K562 treated with DMSO at 1 percent for 24 hours (cell line): Measurements from ENCODE around the gene SEMA4A. TPM values are rescaled to one million over a fixed set of nuclear protein-coding genes. Genes with fewer than 3 reads are reported as not detected.

Experiments used
- total RNA-seq: library from RNA; unstranded; fragments of 300-600 nt; gene quantifications from 2 replicates; pipeline ENCODE4 v1.2.3, GENCODE V29; 2022; ENCODE audit warnings: low read depth; ENCODE audit not compliant: insufficient read depth

Gene SEMA4A
- total RNA-seq = 0.74 and 0.78 TPM in 2 replicates

DNA sequence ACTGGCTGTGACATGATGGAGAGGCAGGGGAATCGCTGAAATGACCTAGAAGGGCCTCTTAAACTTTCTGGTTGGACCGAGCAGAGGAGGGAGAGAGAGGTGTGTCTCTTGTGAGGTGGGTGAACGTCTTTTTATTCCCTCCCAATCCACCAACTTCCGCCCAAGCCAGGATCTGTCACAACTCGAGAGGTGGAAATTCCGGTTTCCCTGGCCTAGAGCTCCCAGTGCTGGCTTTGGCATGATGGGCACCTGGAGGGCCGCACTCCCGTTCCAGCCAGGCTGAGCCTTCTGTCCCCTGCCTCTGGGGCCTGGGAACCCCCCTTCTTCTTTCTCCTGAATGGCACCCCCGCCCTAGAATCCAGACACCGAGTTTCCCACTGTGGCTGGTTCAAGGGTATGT, at the start of gene SEMA4A:
Gene SEMA4A, plus strand, starts transcription at position 224 of the 400 bp plus-strand sequence. CDS start 994 bp downstream, outside the sequence.

DNA sequence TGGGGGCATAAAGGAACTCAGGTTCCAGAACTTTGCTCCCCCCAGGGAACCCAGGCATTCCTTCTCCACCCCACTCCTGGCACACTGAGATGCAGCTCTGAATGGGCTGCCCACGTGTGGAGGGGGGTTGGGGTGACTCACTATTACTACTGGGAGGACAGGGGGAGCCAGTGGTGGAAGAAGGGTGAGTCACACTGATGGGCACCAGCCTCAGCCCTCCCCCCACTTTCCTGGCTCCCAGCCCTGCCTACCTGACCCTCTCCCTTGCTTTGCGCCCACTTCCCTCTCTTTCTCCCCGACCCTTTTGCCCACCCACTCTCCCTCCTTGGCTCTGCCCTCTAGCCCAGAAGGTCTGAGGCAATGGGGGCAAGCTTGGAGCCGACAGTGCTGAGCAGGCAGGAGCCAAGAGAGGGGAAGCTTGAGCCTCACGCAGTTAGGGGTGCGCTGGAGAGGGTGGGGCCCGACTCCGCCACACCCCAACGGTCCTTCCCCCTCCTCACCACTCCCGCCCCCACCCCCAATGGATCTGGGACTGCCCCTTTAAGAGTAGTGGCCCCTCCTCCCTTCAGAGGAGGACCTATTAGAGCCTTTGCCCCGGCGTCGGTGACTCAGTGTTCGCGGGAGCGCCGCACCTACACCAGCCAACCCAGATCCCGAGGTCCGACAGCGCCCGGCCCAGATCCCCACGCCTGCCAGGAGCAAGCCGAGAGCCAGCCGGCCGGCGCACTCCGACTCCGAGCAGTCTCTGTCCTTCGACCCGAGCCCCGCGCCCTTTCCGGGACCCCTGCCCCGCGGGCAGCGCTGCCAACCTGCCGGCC, 39.1 kb upstream of the SEMA4A start, which contains the start of gene LMNA:
Gene LMNA, plus strand, starts transcription at position 611 of the 818 bp plus-strand sequence. CDS start 208 bp downstream, outside the sequence.

DNA sequence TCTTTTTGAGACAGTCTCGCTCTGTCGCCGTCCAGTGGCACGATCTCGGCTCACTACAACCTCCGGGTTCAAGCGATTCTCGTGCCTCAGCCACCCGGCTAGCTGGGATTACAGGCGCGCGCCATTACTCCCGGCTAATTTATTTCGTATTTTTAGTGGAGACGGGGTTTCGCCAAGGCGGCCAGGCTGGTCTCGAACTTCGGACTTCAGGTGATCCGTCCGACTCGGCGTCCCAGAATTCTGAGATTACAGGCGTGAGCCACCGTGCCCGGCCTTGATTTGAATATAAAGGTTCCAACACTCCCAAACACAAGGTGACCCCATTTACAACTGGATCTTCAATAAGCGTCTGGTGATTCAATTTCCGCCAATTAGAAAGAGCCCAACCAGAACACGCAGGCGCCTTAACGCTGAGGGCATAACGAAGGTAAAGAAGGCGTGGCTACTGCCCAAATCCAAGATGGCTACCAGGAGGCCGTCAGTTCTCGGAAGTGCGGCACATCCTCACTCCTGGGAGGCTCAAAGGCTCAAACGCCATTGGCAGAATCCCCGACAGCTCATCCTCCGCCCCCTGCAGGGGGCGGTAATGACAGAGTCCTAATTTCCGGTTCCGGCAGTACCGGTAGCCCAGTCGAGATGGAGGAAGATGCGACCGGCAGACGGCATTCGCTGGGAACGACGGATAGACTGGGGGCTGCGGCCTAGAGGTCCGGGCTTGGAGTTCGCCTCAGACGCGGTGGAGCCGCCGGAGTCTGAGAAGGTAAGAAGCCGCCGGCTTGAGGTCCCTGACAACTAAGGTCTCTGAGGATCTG, 40.3 kb downstream of the SEMA4A start, which contains the start of gene SLC25A44:
Gene SLC25A44, plus strand, starts transcription at position 617 of the 812 bp plus-strand sequence. CDS start 5,744 bp downstream, outside the sequence.

DNA sequence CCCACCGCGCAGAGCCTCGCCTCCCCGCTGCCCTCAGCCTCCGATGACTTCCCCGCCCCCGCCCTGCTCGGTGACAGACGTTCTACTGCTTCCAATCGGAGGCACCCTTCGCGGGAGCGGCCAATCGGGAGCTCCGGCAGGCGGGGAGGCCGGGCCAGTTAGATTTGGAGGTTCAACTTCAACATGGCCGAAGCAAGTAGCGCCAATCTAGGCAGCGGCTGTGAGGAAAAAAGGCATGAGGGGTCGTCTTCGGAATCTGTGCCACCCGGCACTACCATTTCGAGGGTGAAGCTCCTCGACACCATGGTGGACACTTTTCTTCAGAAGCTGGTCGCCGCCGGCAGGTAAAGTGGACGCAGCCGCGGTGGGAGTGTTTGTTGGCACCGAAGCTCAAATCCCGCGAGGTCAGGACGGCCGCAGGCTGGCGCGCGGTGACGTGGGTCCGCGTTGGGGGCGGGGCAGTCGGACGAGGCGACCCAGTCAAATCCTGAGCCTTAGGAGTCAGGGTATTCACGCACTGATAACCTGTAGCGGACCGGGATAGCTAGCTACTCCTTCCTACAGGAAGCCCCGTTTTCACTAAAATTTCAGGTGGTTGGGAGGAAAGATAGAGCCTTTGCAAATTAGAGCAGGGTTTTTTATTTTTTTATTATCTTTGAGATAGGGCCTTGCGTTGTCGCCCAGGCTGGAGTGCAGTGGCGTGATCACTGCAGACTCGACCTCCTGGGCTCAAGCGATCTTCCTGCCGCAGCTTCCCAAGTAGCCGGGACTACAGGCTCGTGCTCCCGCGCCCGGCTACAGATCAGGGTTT, 59.7 kb downstream of the SEMA4A start, which contains the start of gene PMF1:
Gene PMF1, plus strand, starts transcription at position 175 of the 811 bp plus-strand sequence. Its CDS starts 9 bp downstream, at position 184.

Other genes with a start within 250 kb of the SEMA4A start
- 33.2 and 33.3 TPM in 2 replicates for gene RIT1, start 242.2 kb upstream of the SEMA4A start, total RNA-seq
- 37.5 and 48.6 TPM in 2 replicates for gene KHDC4, start 219.2 kb upstream of the SEMA4A start, total RNA-seq
- not detected in 2 replicates for gene RXFP4, start 211.9 kb upstream of the SEMA4A start, total RNA-seq
- gene ARHGEF2, start 175.0 kb upstream of the SEMA4A start, total RNA-seq = 195 and 229 TPM in 2 replicates
- 297 and 307 TPM in 2 replicates for gene SSR2, start 132.6 kb upstream of the SEMA4A start, total RNA-seq
- gene UBQLN4, start 99.8 kb upstream of the SEMA4A start, total RNA-seq = 50.3 and 55.1 TPM in 2 replicates
- 99.4 and 118 TPM in 2 replicates for gene LAMTOR2, start 98.8 kb upstream of the SEMA4A start, total RNA-seq
- 1.3 TPM in 1 of 2 replicates, not detected in the other for gene RAB25, start 92.4 kb upstream of the SEMA4A start, total RNA-seq
- 2.8 and 5.1 TPM in 2 replicates for gene MEX3A, start 71.1 kb upstream of the SEMA4A start, total RNA-seq
- gene LMNA, start 38.9 kb upstream of the SEMA4A start, total RNA-seq = 358 and 396 TPM in 2 replicates
- gene SLC25A44, start 40.5 kb downstream of the SEMA4A start, total RNA-seq = 13.2 and 26.6 TPM in 2 replicates
- 103 and 109 TPM in 2 replicates for gene PMF1, start 59.4 kb downstream of the SEMA4A start, total RNA-seq
- 1.1 TPM in 1 of 2 replicates, not detected in the other for gene BGLAP, start 88.6 kb downstream of the SEMA4A start, total RNA-seq
- gene PAQR6, start 94.5 kb downstream of the SEMA4A start, total RNA-seq = 3.2 and 4.4 TPM in 2 replicates
- gene SMG5, start 129.2 kb downstream of the SEMA4A start, total RNA-seq = 63.6 and 66.7 TPM in 2 replicates
- gene TMEM79, start 130.7 kb downstream of the SEMA4A start, total RNA-seq = 6.7 and 8.4 TPM in 2 replicates
- gene GLMP, start 142.1 kb downstream of the SEMA4A start, total RNA-seq = 33.6 and 40.0 TPM in 2 replicates
- not detected in 2 replicates for gene VHLL, start 145.7 kb downstream of the SEMA4A start, total RNA-seq
- gene CCT3, start 184.7 kb downstream of the SEMA4A start, total RNA-seq = 299 and 322 TPM in 2 replicates
- gene TSACC, start 184.9 kb downstream of the SEMA4A start, total RNA-seq = 2.1 TPM in 1 of 2 replicates, not detected in the other
- gene RHBG, start 215.6 kb downstream of the SEMA4A start, total RNA-seq = not detected in 2 replicates